Trophoblast cell (in vitro differentiated cells and primary cell): ENCODE data around the gene RBFOX2.
"Not testable (repeated sequence)": the region's sequence is repeated elsewhere in the genome, so short reads cannot be mapped to it uniquely, and the experiment has no call there.

Experiments
- DNase-seq, 2 donors: peaks; one replicate each; pipeline ENCODE4 v3.0.0-alpha.2; 2016
- H2AFZ ChIP-seq: 2 replicates; pipeline ENCODE4 v1.6.1; 2013; ENCODE audit warnings: low read length, moderate library complexity, mild to moderate bottlenecking; ENCODE audit not compliant: insufficient read depth, poor library complexity
- H2AK5ac ChIP-seq: 2 replicates; pipeline ENCODE4 v1.6.1; 2013; ENCODE audit warnings: mild to moderate bottlenecking, low read length
- H2BK120ac ChIP-seq: 2 replicates; pipeline ENCODE4 v1.6.1; 2013; ENCODE audit warnings: low read length, mild to moderate bottlenecking, moderate library complexity; ENCODE audit not compliant: insufficient read depth, poor library complexity
- H2BK12ac ChIP-seq: 2 replicates; pipeline ENCODE4 v1.6.1; 2013; ENCODE audit warnings: mild to moderate bottlenecking, low read length, moderate library complexity
- H2BK5ac ChIP-seq: 2 replicates; pipeline ENCODE4 v1.6.1; 2013; ENCODE audit warnings: low read length, low read depth, moderate library complexity, mild to moderate bottlenecking; ENCODE audit not compliant: poor library complexity
- H3K14ac ChIP-seq: 2 replicates; pipeline ENCODE4 v1.6.1; 2013; ENCODE audit warnings: mild to moderate bottlenecking, low read length
- H3K18ac ChIP-seq: 2 replicates; pipeline ENCODE4 v1.6.1; 2013; ENCODE audit warnings: mild to moderate bottlenecking, low read length
- H3K23ac ChIP-seq: 2 replicates; pipeline ENCODE4 v1.6.1; 2013; ENCODE audit warnings: low read length
- H3K27ac ChIP-seq: 2 replicates; pipeline ENCODE4 v1.5.1; 2013; ENCODE audit warnings: low read depth, mild to moderate bottlenecking, inconsistent platforms, low read length, moderate library complexity
- H3K27me3 ChIP-seq: 2 replicates; pipeline ENCODE4 v1.6.1; 2013; ENCODE audit warnings: inconsistent platforms, mild to moderate bottlenecking, low read length, moderate library complexity; ENCODE audit not compliant: insufficient read depth
- H3K36me3 ChIP-seq, 2 experiments: 1 replicate in 1 of 2; 2 replicates in 1 of 2; pipeline ENCODE4 v1.6.1; 2013; ENCODE audit warnings: low read length in 2 of 2, mild to moderate bottlenecking in 2 of 2, moderate library complexity in 1 of 2; ENCODE audit not compliant: insufficient read depth in 2 of 2, control insufficient read depth in 1 of 2
- H3K4ac ChIP-seq: 2 replicates; pipeline ENCODE4 v1.6.1; 2013; ENCODE audit warnings: low read depth, mild to moderate bottlenecking, low read length, moderate library complexity
- H3K4me1 ChIP-seq, 2 experiments: 1 replicate in 1 of 2; 2 replicates in 1 of 2; pipeline ENCODE4 v1.6.1; 2013; ENCODE audit warnings: low read length in 2 of 2, mild to moderate bottlenecking in 2 of 2, moderate library complexity in 1 of 2; ENCODE audit not compliant: insufficient read depth in 2 of 2, control insufficient read depth in 1 of 2
- H3K4me2 ChIP-seq: 2 replicates; pipeline ENCODE4 v1.6.1; 2013; ENCODE audit warnings: inconsistent platforms, mild to moderate bottlenecking, low read length, moderate library complexity
- H3K4me3 ChIP-seq: 2 replicates; pipeline ENCODE4 v1.5.1; 2013; ENCODE audit warnings: mild to moderate bottlenecking, low read depth, low read length, inconsistent platforms
- H3K79me1 ChIP-seq: one replicate; pipeline ENCODE4 v1.6.1; 2013; ENCODE audit warnings: low read length
- H3K79me2 ChIP-seq: 2 replicates; pipeline ENCODE4 v1.6.1; 2013; ENCODE audit warnings: low read length, mild to moderate bottlenecking; ENCODE audit not compliant: control insufficient read depth, insufficient read depth, poor library complexity
- H3K9ac ChIP-seq: 2 replicates; pipeline ENCODE4 v1.6.1; 2013; ENCODE audit warnings: mild to moderate bottlenecking, low read length
- H3K9me3 ChIP-seq: 2 replicates; pipeline ENCODE4 v1.6.1; 2013; ENCODE audit warnings: low read depth, mild to moderate bottlenecking, control low read depth, inconsistent platforms, low read length; ENCODE audit not compliant: insufficient read depth
- H4K12ac ChIP-seq: 2 replicates; pipeline ENCODE4 v1.6.1; 2013; ENCODE audit warnings: low read depth, mild to moderate bottlenecking, low read length, moderate library complexity
- H4K8ac ChIP-seq: 2 replicates; pipeline ENCODE4 v1.6.1; 2013; ENCODE audit warnings: low read depth, mild to moderate bottlenecking, low read length, moderate library complexity
- H4K91ac ChIP-seq: one replicate; pipeline ENCODE4 v1.6.1; 2013; ENCODE audit warnings: low read depth, mild to moderate bottlenecking, low read length, moderate library complexity
- WGBS: extraction: QIAGEN DNeasy Blood & Tissue Kit; methylation state at CpG from one replicate; pipeline ENCODE4 v1.1.7; 2013; ENCODE audit warnings: missing lambda C conversion rate; ENCODE audit not compliant: insufficient read length, insufficient coverage; ENCODE audit errors: extremely low coverage; 5-methylcytosine and 5-hydroxymethylcytosine counted together

Gene RBFOX2

GRCh38 chr22:35993727-35994126 is 34.9 kb downstream of the RBFOX2 start:
- not testable (repeated sequence) for H2BK12ac ChIP-seq, H2BK120ac ChIP-seq, H3K79me2 ChIP-seq, H2AK5ac ChIP-seq, H3K4me1 ChIP-seq, H2BK5ac ChIP-seq, H3K18ac ChIP-seq, H4K8ac ChIP-seq, H3K4ac ChIP-seq, H4K91ac ChIP-seq, H3K4me3 ChIP-seq, H3K14ac ChIP-seq, H3K79me1 ChIP-seq, H4K12ac ChIP-seq, H3K27ac ChIP-seq, H3K4me2 ChIP-seq, H3K9me3 ChIP-seq, H3K9ac ChIP-seq, H2AFZ ChIP-seq, H3K27me3 ChIP-seq, DNase-seq, H3K23ac ChIP-seq, H3K36me3 ChIP-seq
- no CpG with 5 or more reads among the region's 5 CpGs for WGBS

DNA sequence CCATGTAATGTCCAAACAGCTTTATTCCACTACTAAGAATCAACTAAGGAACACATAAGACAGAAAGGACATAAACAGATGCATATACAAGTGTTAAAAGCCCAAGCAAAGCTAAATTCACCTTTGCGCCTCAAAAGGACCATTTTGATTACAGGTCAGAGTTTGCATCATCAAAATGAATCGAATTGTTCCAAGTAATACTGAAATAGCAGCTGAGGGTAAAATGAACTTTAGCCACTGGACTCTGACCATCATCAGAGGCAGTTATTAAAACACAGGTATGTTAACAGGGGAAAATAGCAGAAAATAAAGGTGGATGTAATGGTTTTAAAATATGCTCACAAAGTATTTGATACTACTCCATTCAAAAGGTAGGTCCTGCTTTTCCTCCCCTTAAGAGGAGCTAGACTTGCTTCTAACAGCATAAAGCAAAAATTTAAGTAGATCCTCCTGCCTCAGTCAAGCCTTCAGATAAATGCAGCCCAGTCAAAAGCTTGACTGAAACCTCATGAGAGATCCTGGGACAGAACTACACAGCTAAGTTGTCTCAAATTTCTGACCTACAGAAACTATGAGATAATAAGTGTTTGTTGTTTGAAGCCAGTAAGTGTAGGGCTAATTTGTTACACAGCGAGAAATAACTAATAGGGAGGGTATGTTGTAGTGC is 35.4 kb downstream of the RBFOX2 start:
- peaks cover 2 to 7% of the 10 kb centered on the region in 2 experiments for H3K4me1 ChIP-seq
- WGBS, result no CpG with 5 or more reads among the region's 3 CpGs

GRCh38 chr22:35991168-35991567 is 37.5 kb downstream of the RBFOX2 start:
- H4K8ac ChIP-seq, result no peak overlapping the region
- no peak overlapping the region for H3K27ac ChIP-seq
- H3K9me3 ChIP-seq, result no peaks in the 10 kb centered on the region
- no peak overlapping the region for H3K4me2 ChIP-seq
- H4K91ac ChIP-seq, result no peak overlapping the region
- H2BK120ac ChIP-seq, result no peak overlapping the region
- no peak for DNase-seq
- no peak overlapping the region for H3K4ac ChIP-seq
- H3K4me1 ChIP-seq, result peaks cover 2 to 5% of the 10 kb centered on the region in 2 experiments
- no peaks in the 10 kb centered on the region for H3K79me2 ChIP-seq
- no peak overlapping the region for H3K14ac ChIP-seq
- H3K79me1 ChIP-seq, result no peaks in the 10 kb centered on the region
- no peak overlapping the region for H3K18ac ChIP-seq
- no peak overlapping the region for H3K23ac ChIP-seq
- no peak overlapping the region for H2AK5ac ChIP-seq
- no peaks in the 10 kb centered on the region for H3K27me3 ChIP-seq
- no peak overlapping the region for H3K9ac ChIP-seq
- H2AFZ ChIP-seq, result no peak overlapping the region
- no peak overlapping the region for H3K4me3 ChIP-seq
- no peak overlapping the region for H4K12ac ChIP-seq
- H2BK5ac ChIP-seq, result no peak overlapping the region
- WGBS, result no CpG with 5 or more reads among the region's 2 CpGs
- H2BK12ac ChIP-seq, result no peak overlapping the region
- H3K36me3 ChIP-seq, result peaks cover 2 to 3% of the 10 kb centered on the region in 2 experiments

More for the DNA sequence above, 35.4 kb downstream of the RBFOX2 start:
- Histone ChIP-seq H2AFZ (no peak overlapping the region), H2AK5ac (no peak overlapping the region), H2BK5ac (no peak overlapping the region), H3K4me3 (no peak overlapping the region), H2BK12ac (no peak overlapping the region), H3K79me2 (no peaks in the 10 kb centered on the region), H4K91ac (no peak overlapping the region), H3K23ac (no peak overlapping the region), H3K36me3 (peaks cover 2 to 3% of the 10 kb centered on the region in 2 experiments), H2BK120ac (no peak overlapping the region), H3K14ac (no peak overlapping the region), H3K4ac (no peak overlapping the region), H3K9ac (no peak overlapping the region), H3K18ac (no peak overlapping the region), H3K79me1 (no peaks in the 10 kb centered on the region), H3K4me2 (no peak overlapping the region), H3K27me3 (no peaks in the 10 kb centered on the region), H4K12ac (no peak overlapping the region), H4K8ac (no peak overlapping the region), H3K27ac (no peak overlapping the region), H3K9me3 (no peaks in the 10 kb centered on the region)
- DNase-seq, result no peak

- no peak overlapping the region for H3K4me2 ChIP-seq
- no peaks in the 10 kb centered on the region for H3K9me3 ChIP-seq
- no peak overlapping the region for H2BK120ac ChIP-seq
- no peak overlapping the region for H4K8ac ChIP-seq
- H2BK5ac ChIP-seq, result no peak overlapping the region
- no peak overlapping the region for H3K4ac ChIP-seq
- no peak overlapping the region for H2BK12ac ChIP-seq
- H3K36me3 ChIP-seq, result no peaks in the 10 kb centered on the region
- H3K14ac ChIP-seq, result no peak overlapping the region
- WGBS, result no CpG with 5 or more reads among the region's 4 CpGs
- H3K4me3 ChIP-seq, result no peak overlapping the region
- no peaks in the 10 kb centered on the region for H3K79me2 ChIP-seq
- no peak overlapping the region for H4K91ac ChIP-seq
- no peak overlapping the region for H4K12ac ChIP-seq
- DNase-seq, result no peak
- H3K23ac ChIP-seq, result no peak overlapping the region
- no peak overlapping the region for H2AFZ ChIP-seq
- no peaks in the 10 kb centered on the region for H3K79me1 ChIP-seq
- H3K27ac ChIP-seq, result no peak overlapping the region
- no peaks in the 10 kb centered on the region for H3K4me1 ChIP-seq
- no peak overlapping the region for H3K9ac ChIP-seq
- no peak overlapping the region for H2AK5ac ChIP-seq
- H3K18ac ChIP-seq, result no peak overlapping the region
- H3K27me3 ChIP-seq, result no peaks in the 10 kb centered on the region
These were observed 40.6 kb downstream of the RBFOX2 start for GRCh38 chr22:35988030-35988429.
